K562 (cell line): ENCODE measurements around the gene WDR70. TPM values are rescaled to one million over a fixed set of nuclear protein-coding genes. Genes with fewer than 3 reads are reported as not detected.

ENCODE experiments used
- BCL6 ChIP-seq: fragments of 250-450 bp; sonication (Bioruptor Pico); IDR thresholded peaks from 2 replicates; pipeline ENCODE4 v1.4.0; 2020
- BHLHE40 ChIP-seq: IDR thresholded peaks from 2 replicates; pipeline ENCODE4 v1.6.1; 2011; ENCODE audit warnings: low read length, improper control_type of control experiment
- HDAC3 ChIP-seq: fragments of 450-650 bp; IDR thresholded peaks from 2 replicates; pipeline ENCODE4 v1.6.1; 2018; ENCODE audit warnings: borderline replicate concordance, mild to moderate bottlenecking, moderate library complexity; ENCODE audit not compliant: partially characterized antibody
- HNRNPLL ChIP-seq: fragments of 200-400 bp; formaldehyde crosslinking; IDR thresholded peaks from 2 replicates; pipeline ENCODE4 v1.6.1; 2017; ENCODE audit warnings: low read length, low read depth, mild to moderate bottlenecking; ENCODE audit not compliant: poor library complexity, severe bottlenecking
- KAT7 ChIP-seq: sonication (generic); formaldehyde crosslinking; IDR thresholded peaks from 2 replicates; pipeline ENCODE4 v1.8.0; 2022; ENCODE audit warnings: missing genetic modification reagents, mild to moderate bottlenecking, borderline replicate concordance
- MEF2D ChIP-seq: conservative IDR thresholded peaks from 2 replicates; pipeline ENCODE4 v1.6.1; 2016; ENCODE audit warnings: low read depth, missing genetic modification characterization, missing compliant biosample characterization
- MTA3 ChIP-seq: fragments of 450-650 bp; formaldehyde crosslinking; IDR thresholded peaks from 2 replicates; pipeline ENCODE4 v1.6.1; 2017; ENCODE audit warnings: mild to moderate bottlenecking, borderline replicate concordance
- NFATC3 ChIP-seq: fragments of 450-650 bp; IDR thresholded peaks from 2 replicates; pipeline ENCODE4 v1.6.1; 2017; ENCODE audit warnings: mild to moderate bottlenecking
- NUFIP1 ChIP-seq: fragments of 450-650 bp; IDR thresholded peaks from 2 replicates; pipeline ENCODE4 v1.6.1; 2018; ENCODE audit not compliant: partially characterized antibody
- PHB ChIP-seq: fragments of 250-450 bp; sonication (Bioruptor Pico); IDR thresholded peaks from 2 replicates; pipeline ENCODE4 v1.5.0; 2021
- PTBP1 ChIP-seq: fragments of 200-400 bp; formaldehyde crosslinking; IDR thresholded peaks from 2 replicates; pipeline ENCODE4 v1.6.1; 2017; ENCODE audit warnings: low read depth, low read length
- RAD51 ChIP-seq: fragments of 450-650 bp; IDR thresholded peaks from 2 replicates; pipeline ENCODE4 v1.7.1; 2016; ENCODE audit warnings: low read depth, mild to moderate bottlenecking, borderline replicate concordance
- RHOXF2B ChIP-seq: fragments of 250-450 bp; sonication (Bioruptor Pico); conservative IDR thresholded peaks from 2 replicates; pipeline ENCODE4 v1.5.1; 2021
- TAF9B ChIP-seq: fragments of 450-650 bp; IDR thresholded peaks from 2 replicates; pipeline ENCODE4 v1.6.1; 2018; ENCODE audit warnings: mild to moderate bottlenecking; ENCODE audit not compliant: partially characterized antibody
- YBX1 ChIP-seq: fragments of 450-650 bp; IDR thresholded peaks from 2 replicates; pipeline ENCODE4 v1.7.1; 2016; ENCODE audit warnings: mild to moderate bottlenecking
- ZBTB43 ChIP-seq: sonication (generic); formaldehyde crosslinking; IDR thresholded peaks from 2 replicates; pipeline ENCODE4 v1.8.0; 2023; ENCODE audit warnings: mild to moderate bottlenecking, missing genetic modification reagents
- ZNF24 ChIP-seq: fragments of 450-650 bp; IDR thresholded peaks from 2 replicates; pipeline ENCODE4 v1.6.1; 2016
- ZNF280A ChIP-seq: fragments of 450-650 bp; IDR thresholded peaks from 2 replicates; pipeline ENCODE4 v1.6.1; 2018; ENCODE audit warnings: mild to moderate bottlenecking, low read depth; ENCODE audit not compliant: partially characterized antibody
- ZNF3 ChIP-seq: fragments of 250-450 bp; sonication (Bioruptor Pico); IDR thresholded peaks from 2 replicates; pipeline ENCODE4 v1.5.0; 2021; ENCODE audit warnings: mild to moderate bottlenecking, moderate library complexity
- polyA plus RNA-seq, 8 experiments: library from polyadenylated mRNA; depleted of rRNA in 4 of 8; stranded (reverse) in 5 of 8; unstranded in 3 of 8; fragments of >200 nt; fragmentation: Nextera tagmentation in 2 of 8; fragmentation: Illumina TruSeq in 1 of 8; extraction: Ambion mirVana in 2 of 8; extraction: Trizol in 1 of 8; gene quantifications; 2 replicates each; pipeline versions ENCODE4 v1.2.1 to v1.2.3, GENCODE V29; 2011 to 2014; ENCODE audit warnings: inconsistent platforms in 1 of 8, missing spikeins in 1 of 8
- total RNA-seq, 7 experiments: library from RNA; depleted of rRNA in 6 of 7; stranded (reverse); fragments of >200 nt in 6 of 7; fragmentation: Illumina TruSeq in 2 of 7; extraction: Trizol in 2 of 7; gene quantifications; 2 replicates each; pipeline versions ENCODE4 v1.2.1 to v1.2.3, GENCODE V29; 2011 to 2021; ENCODE audit warnings: low replicate concordance in 1 of 7
- TF ChIP-seq, protein P1 (sequence below): fragments of 250-450 bp; sonication (Bioruptor Pico); IDR thresholded peaks from 2 replicates; pipeline ENCODE4 v1.5.0; 2021
- TF ChIP-seq, protein P2 (sequence below): fragments of 450-650 bp; IDR thresholded peaks from 2 replicates; pipeline ENCODE4 v1.7.0; 2016; ENCODE audit warnings: borderline replicate concordance

Gene WDR70
- total and polyA plus RNA-seq, 9 of the 15 experiments (the other 6 are each of a cell fraction or from before 2014, with no cell fraction given): 16.8 to 46.6 (median 38.8) TPM

GRCh38 chr5:37552770-37553719 is 173.9 kb downstream of the WDR70 start (continued):
- TF ChIP-seq BHLHE40 (peak; percentile 40; the same call in 1 of the 2 replicates), ZNF280A (no peak), HDAC3 (peak; percentile 86), ZBTB43 (CRISPR knock-in tag) (no peak), HNRNPLL (no peak), YBX1 (no peak), PHB (CRISPR knock-in tag) (no peak), RAD51 (no peak), NUFIP1 (no peak), MTA3 (no peak), PTBP1 (no peak), ZNF3 (CRISPR knock-in tag) (no peak), RHOXF2B (CRISPR knock-in tag) (no peak), TAF9B (peak; percentile 45), MEF2D (tag) (no peak), BCL6 (CRISPR knock-in tag) (no peak), KAT7 (CRISPR knock-in tag) (no peak), ZNF24 (no peak; the same call in 1 of the 2 replicates), NFATC3 (0 out of 2 replicates have a peak, but pooled peaks have one; percentile 42)
- TF ChIP-seq, protein P1, sequence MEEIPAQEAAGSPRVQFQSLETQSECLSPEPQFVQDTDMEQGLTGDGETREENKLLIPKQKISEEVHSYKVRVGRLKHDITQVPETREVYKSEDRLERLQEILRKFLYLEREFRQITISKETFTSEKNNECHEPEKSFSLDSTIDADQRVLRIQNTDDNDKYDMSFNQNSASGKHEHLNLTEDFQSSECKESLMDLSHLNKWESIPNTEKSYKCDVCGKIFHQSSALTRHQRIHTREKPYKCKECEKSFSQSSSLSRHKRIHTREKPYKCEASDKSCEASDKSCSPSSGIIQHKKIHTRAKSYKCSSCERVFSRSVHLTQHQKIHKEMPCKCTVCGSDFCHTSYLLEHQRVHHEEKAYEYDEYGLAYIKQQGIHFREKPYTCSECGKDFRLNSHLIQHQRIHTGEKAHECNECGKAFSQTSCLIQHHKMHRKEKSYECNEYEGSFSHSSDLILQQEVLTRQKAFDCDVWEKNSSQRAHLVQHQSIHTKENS (CRISPR knock-in tag): no peak
- TF ChIP-seq, protein P2, sequence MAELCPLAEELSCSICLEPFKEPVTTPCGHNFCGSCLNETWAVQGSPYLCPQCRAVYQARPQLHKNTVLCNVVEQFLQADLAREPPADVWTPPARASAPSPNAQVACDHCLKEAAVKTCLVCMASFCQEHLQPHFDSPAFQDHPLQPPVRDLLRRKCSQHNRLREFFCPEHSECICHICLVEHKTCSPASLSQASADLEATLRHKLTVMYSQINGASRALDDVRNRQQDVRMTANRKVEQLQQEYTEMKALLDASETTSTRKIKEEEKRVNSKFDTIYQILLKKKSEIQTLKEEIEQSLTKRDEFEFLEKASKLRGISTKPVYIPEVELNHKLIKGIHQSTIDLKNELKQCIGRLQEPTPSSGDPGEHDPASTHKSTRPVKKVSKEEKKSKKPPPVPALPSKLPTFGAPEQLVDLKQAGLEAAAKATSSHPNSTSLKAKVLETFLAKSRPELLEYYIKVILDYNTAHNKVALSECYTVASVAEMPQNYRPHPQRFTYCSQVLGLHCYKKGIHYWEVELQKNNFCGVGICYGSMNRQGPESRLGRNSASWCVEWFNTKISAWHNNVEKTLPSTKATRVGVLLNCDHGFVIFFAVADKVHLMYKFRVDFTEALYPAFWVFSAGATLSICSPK: no peak
